Measurements from ENCODE around the gene UNC13D.

Gene UNC13D

GRCh38 chr17:75842411-75842810 is 1.8 kb downstream of the UNC13D start:
- peak; percentile 12 for DNase-seq
- Histone ChIP-seq H3K36me3 (peaks cover 8% of the 10 kb centered on the region), H3K9me3 (no peaks in the 10 kb centered on the region), H3K4me3 (ENCODE audit: low read depth, low read length) (no peak overlapping the region), H3K27me3 (no peaks in the 10 kb centered on the region), H3K4me1 (peaks cover 15% of the 10 kb centered on the region)
- no peak for TF ChIP-seq CTCF (IDR thresholded peaks at IDR 0.05; ENCODE audit: low read depth, low read length)

GRCh38 chr17:75840799-75841164 is 3.4 kb downstream of the UNC13D start:
- Histone ChIP-seq H3K27me3 (no peaks in the 10 kb centered on the region), H3K36me3 (no peaks in the 10 kb centered on the region), H3K9me3 (no peaks in the 10 kb centered on the region), H3K4me3 (ENCODE audit: low read depth, low read length) (no peak overlapping the region), H3K4me1 (peaks cover 14% of the 10 kb centered on the region)
- no peak for DNase-seq
- TF ChIP-seq CTCF (IDR thresholded peaks at IDR 0.05; ENCODE audit: low read depth, low read length) = no peak

GRCh38 chr17:75839942-75840798 is 4.0 kb downstream of the UNC13D start:
- Histone ChIP-seq H3K36me3 (no peaks in the 10 kb centered on the region), H3K4me3 (ENCODE audit: low read depth, low read length) (no peak overlapping the region), H3K9me3 (no peaks in the 10 kb centered on the region), H3K4me1 (peaks cover 13% of the 10 kb centered on the region), H3K27me3 (no peaks in the 10 kb centered on the region)
- TF ChIP-seq CTCF (IDR thresholded peaks at IDR 0.05; ENCODE audit: low read depth, low read length) = no peak
- peak; percentile 10 for DNase-seq

- H3K9me3 ChIP-seq = no peaks in the 10 kb centered on the region
- H3K27me3 ChIP-seq = no peaks in the 10 kb centered on the region
- TF ChIP-seq CTCF (IDR thresholded peaks at IDR 0.05; ENCODE audit: low read depth, low read length) = no peak
- peaks cover 12% of the 10 kb centered on the region for H3K4me1 ChIP-seq
- no peak overlapping the region for H3K4me3 ChIP-seq (ENCODE audit: low read depth, low read length)
- no peak for DNase-seq
- no peaks in the 10 kb centered on the region for H3K36me3 ChIP-seq
These were observed 5.8 kb downstream of the UNC13D start for GRCh38 chr17:75838410-75838809.

- H3K27me3 ChIP-seq = no peaks in the 10 kb centered on the region
- H3K9me3 ChIP-seq = no peaks in the 10 kb centered on the region
- H3K4me1 ChIP-seq = peaks cover 12% of the 10 kb centered on the region
- no peak overlapping the region for H3K4me3 ChIP-seq (ENCODE audit: low read depth, low read length)
- H3K36me3 ChIP-seq = no peaks in the 10 kb centered on the region
- TF ChIP-seq CTCF (IDR thresholded peaks at IDR 0.05; ENCODE audit: low read depth, low read length) = no peak
- DNase-seq = no peak
These were observed 6.3 kb downstream of the UNC13D start for GRCh38 chr17:75837899-75838298.

- H3K4me1 ChIP-seq = peaks cover 12% of the 10 kb centered on the region
- no peak for DNase-seq
- H3K4me3 ChIP-seq (ENCODE audit: low read depth, low read length) = no peak overlapping the region
- TF ChIP-seq CTCF (IDR thresholded peaks at IDR 0.05; ENCODE audit: low read depth, low read length) = no peak
- H3K27me3 ChIP-seq = no peaks in the 10 kb centered on the region
- no peaks in the 10 kb centered on the region for H3K36me3 ChIP-seq
- H3K9me3 ChIP-seq = no peaks in the 10 kb centered on the region
These were observed 7.6 kb downstream of the UNC13D start for GRCh38 chr17:75836605-75837004.

Data from BE2C (cell line).